ENCODE measurements around the gene SORBS1. TPM values are rescaled to one million over a fixed set of nuclear protein-coding genes. Genes with fewer than 3 reads are reported as not detected.

SORBS1 gene
- total RNA-seq, 1 donor from 2014 or later = 16.1 TPM

GRCh38 chr10:95394161-95394880, 166.8 kb downstream of the SORBS1 start:
- Histone ChIP-seq H3F3A (ENCODE audit: low read depth) (no peaks in the 10 kb centered on the region), H3K27me3 (no peaks in the 10 kb centered on the region)
- no peak overlapping the region for H3K27ac Mint-ChIP-seq

GRCh38 chr10:95392681-95393164, 168.4 kb downstream of the SORBS1 start:
- no peak overlapping the region for H2AFZ ChIP-seq (replicated peaks)
- no peak for DNase-seq (ENCODE audit: low spot score)

More at GRCh38 chr10:95394161-95394880, 166.8 kb downstream of the SORBS1 start:
- Mint-ChIP-seq H3K9me3 (no peaks in the 10 kb centered on the region), H3K27me3 (ENCODE audit: insufficient read depth, low read depth) (peaks cover 8% of the 10 kb centered on the region), H3K36me3 (peaks cover 2% of the 10 kb centered on the region), H3K4me1 (peaks cover 14% of the 10 kb centered on the region), H3K4me3 (no peak overlapping the region)
- DNase-seq (ENCODE audit: low spot score) = no peak
- no peak overlapping the region for H3K9ac ChIP-seq
- no peak overlapping the region for H3K4me2 ChIP-seq
- no peak for TF ChIP-seq EZH2 (IDR thresholded peaks at IDR 0.05)
- no peak for TF ChIP-seq EZH2phosphoT487 (IDR thresholded peaks at IDR 0.05)
- TF ChIP-seq CTCF (IDR thresholded peaks at IDR 0.05) = no peak
- peaks cover 5% of the 10 kb centered on the region for H4K20me1 ChIP-seq (ENCODE audit: low read depth)
- H3K4me1 ChIP-seq = no peaks in the 10 kb centered on the region
- no peaks in the 10 kb centered on the region for H3K36me3 ChIP-seq
- H3K79me2 ChIP-seq (ENCODE audit: low read depth) = no peaks in the 10 kb centered on the region
- no peak overlapping the region for H3K4me3 ChIP-seq
- no peak overlapping the region for H3K27ac ChIP-seq
- no peaks in the 10 kb centered on the region for H3K9me3 ChIP-seq (ENCODE audit: low read depth)
- H2AFZ ChIP-seq (replicated peaks) = no peak overlapping the region

GRCh38 chr10:95392217-95392584, 169.0 kb downstream of the SORBS1 start:
- Histone ChIP-seq H3K27me3 (no peaks in the 10 kb centered on the region), H3K4me2 (no peak overlapping the region), H3K36me3 (no peaks in the 10 kb centered on the region), H3K4me3 (no peak overlapping the region), H3K79me2 (ENCODE audit: low read depth) (no peaks in the 10 kb centered on the region), H2AFZ (replicated peaks) (no peak overlapping the region), H3F3A (ENCODE audit: low read depth) (no peaks in the 10 kb centered on the region), H3K9ac (no peak overlapping the region), H3K9me3 (ENCODE audit: low read depth) (no peaks in the 10 kb centered on the region), H3K4me1 (no peaks in the 10 kb centered on the region), H4K20me1 (ENCODE audit: low read depth) (peaks cover 5% of the 10 kb centered on the region), H3K27ac (no peak overlapping the region)
- H3K9me3 Mint-ChIP-seq = no peaks in the 10 kb centered on the region
- H3K4me3 Mint-ChIP-seq = peak overlapping the region; percentile 30
- no peak overlapping the region for H3K27ac Mint-ChIP-seq
- peaks cover 14% of the 10 kb centered on the region for H3K4me1 Mint-ChIP-seq
- no peak for DNase-seq (ENCODE audit: low spot score)
- TF ChIP-seq CTCF (IDR thresholded peaks at IDR 0.05) (no peak), EZH2 (IDR thresholded peaks at IDR 0.05) (no peak)
- peaks cover 10% of the 10 kb centered on the region for H3K27me3 Mint-ChIP-seq (ENCODE audit: insufficient read depth, low read depth)
- peaks cover 2% of the 10 kb centered on the region for H3K36me3 Mint-ChIP-seq

More at GRCh38 chr10:95392681-95393164, 168.4 kb downstream of the SORBS1 start:
- Mint-ChIP-seq H3K27me3 (ENCODE audit: insufficient read depth, low read depth) (peaks cover 10% of the 10 kb centered on the region), H3K36me3 (peaks cover 2% of the 10 kb centered on the region), H3K4me3 (no peak overlapping the region), H3K4me1 (peaks cover 14% of the 10 kb centered on the region), H3K9me3 (no peaks in the 10 kb centered on the region), H3K27ac (no peak overlapping the region)
- no peaks in the 10 kb centered on the region for H3K27me3 ChIP-seq
- no peak overlapping the region for H3K4me2 ChIP-seq
- H3K27ac ChIP-seq = no peak overlapping the region
- no peaks in the 10 kb centered on the region for H3K4me1 ChIP-seq
- H3K36me3 ChIP-seq = no peaks in the 10 kb centered on the region
- no peaks in the 10 kb centered on the region for H3K9me3 ChIP-seq (ENCODE audit: low read depth)
- TF ChIP-seq EZH2phosphoT487 (IDR thresholded peaks at IDR 0.05) = no peak
- TF ChIP-seq CTCF (IDR thresholded peaks at IDR 0.05) = no peak
- TF ChIP-seq EZH2 (IDR thresholded peaks at IDR 0.05) = no peak
- no peak overlapping the region for H3K4me3 ChIP-seq
- H3K9ac ChIP-seq = no peak overlapping the region
- peaks cover 5% of the 10 kb centered on the region for H4K20me1 ChIP-seq (ENCODE audit: low read depth)
- no peaks in the 10 kb centered on the region for H3K79me2 ChIP-seq (ENCODE audit: low read depth)
- H3F3A ChIP-seq (ENCODE audit: low read depth) = no peaks in the 10 kb centered on the region

Data from neural progenitor cell (in vitro differentiated cells).